PC-3 (cell line): Measurements from ENCODE around the gene BAG3.

Source experiments
- EZH2 ChIP-seq: fragments of 300-600 bp; sonication (generic); IDR thresholded peaks from one replicate; pipeline ENCODE4 v1.6.1; 2017; ENCODE audit warnings: antibody characterized with exemption, mild to moderate bottlenecking, low read length; ENCODE audit not compliant: unreplicated experiment
- TF ChIP-seq, protein P1 (sequence below): fragments of 300-600 bp; sonication (generic); conservative IDR thresholded peaks from 2 replicates; pipeline ENCODE4 v1.5.1; 2017; ENCODE audit warnings: antibody characterized with exemption, low read depth, mild to moderate bottlenecking, low read length

DNA sequence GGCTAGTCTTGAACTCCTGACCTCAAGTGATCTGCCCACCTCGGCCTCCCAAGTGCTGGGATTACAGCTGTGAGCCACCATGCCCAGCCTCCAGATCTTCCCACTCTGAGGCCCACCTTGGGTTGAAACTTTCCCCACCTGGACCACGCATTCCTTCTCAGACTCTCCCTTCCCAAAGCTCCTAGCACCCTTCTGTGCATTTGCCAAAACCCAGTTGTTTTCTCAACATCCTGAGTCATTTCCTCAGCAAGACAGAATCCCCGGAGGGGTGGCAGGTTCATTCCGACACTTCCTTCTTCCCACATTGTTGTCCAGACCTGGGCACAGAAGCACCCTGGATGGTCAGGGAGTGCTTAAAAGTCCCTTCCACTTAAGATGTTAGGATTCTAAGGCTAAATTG lies 28.9 kb downstream of the BAG3 start:
- TF ChIP-seq, protein P1, sequence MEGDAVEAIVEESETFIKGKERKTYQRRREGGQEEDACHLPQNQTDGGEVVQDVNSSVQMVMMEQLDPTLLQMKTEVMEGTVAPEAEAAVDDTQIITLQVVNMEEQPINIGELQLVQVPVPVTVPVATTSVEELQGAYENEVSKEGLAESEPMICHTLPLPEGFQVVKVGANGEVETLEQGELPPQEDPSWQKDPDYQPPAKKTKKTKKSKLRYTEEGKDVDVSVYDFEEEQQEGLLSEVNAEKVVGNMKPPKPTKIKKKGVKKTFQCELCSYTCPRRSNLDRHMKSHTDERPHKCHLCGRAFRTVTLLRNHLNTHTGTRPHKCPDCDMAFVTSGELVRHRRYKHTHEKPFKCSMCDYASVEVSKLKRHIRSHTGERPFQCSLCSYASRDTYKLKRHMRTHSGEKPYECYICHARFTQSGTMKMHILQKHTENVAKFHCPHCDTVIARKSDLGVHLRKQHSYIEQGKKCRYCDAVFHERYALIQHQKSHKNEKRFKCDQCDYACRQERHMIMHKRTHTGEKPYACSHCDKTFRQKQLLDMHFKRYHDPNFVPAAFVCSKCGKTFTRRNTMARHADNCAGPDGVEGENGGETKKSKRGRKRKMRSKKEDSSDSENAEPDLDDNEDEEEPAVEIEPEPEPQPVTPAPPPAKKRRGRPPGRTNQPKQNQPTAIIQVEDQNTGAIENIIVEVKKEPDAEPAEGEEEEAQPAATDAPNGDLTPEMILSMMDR = no peak
- TF ChIP-seq EZH2 = no peak
